ENCODE measurements around the gene NDST1.

NDST1 gene

DNA sequence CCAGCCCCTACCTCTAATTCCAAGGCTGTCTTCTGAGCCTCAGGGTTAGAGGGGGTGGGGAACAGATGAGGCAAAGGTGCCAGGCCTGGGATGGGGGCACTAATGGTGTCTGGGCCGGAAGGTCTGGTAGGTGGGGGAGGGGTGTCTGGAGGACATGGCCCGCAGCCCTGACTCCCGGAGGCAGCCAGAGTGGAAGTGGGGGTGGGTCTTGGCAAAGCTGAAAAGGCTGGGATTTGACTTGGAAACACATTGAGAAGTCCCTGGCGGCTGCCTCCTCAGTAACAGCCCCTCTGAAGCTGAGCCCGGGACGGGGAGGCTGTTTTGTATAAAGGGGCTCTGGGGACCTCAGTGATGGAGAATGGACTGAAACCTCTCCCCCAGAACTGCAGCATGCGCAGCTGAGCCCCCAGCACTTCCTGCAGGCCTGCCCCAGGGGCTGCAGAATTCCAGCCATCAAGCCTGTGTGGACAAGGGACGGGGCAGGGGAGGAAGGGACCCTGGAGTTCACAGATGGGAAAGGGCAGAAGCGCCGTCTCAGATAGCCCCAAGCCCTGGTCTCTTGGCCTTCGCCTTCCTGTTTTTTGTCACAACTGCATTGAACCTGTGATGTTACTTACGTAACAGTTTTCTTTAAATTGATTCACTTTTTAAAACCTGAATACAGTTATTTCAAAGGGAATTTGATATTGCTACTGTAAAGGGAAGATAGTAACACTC lies 83.2 kb downstream of the NDST1 start:
- DNase-seq (ENCODE audit: low read depth) = no peak
- TF ChIP-seq, protein P1, sequence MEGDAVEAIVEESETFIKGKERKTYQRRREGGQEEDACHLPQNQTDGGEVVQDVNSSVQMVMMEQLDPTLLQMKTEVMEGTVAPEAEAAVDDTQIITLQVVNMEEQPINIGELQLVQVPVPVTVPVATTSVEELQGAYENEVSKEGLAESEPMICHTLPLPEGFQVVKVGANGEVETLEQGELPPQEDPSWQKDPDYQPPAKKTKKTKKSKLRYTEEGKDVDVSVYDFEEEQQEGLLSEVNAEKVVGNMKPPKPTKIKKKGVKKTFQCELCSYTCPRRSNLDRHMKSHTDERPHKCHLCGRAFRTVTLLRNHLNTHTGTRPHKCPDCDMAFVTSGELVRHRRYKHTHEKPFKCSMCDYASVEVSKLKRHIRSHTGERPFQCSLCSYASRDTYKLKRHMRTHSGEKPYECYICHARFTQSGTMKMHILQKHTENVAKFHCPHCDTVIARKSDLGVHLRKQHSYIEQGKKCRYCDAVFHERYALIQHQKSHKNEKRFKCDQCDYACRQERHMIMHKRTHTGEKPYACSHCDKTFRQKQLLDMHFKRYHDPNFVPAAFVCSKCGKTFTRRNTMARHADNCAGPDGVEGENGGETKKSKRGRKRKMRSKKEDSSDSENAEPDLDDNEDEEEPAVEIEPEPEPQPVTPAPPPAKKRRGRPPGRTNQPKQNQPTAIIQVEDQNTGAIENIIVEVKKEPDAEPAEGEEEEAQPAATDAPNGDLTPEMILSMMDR (conservative IDR thresholded peaks at IDR 0.05; ENCODE audit: control insufficient read depth, insufficient read depth, low read depth, low read length) = no peak
- H3K4me3 ChIP-seq (ENCODE audit: control insufficient read depth, low read depth, low read length) = no peak overlapping the region

DNA sequence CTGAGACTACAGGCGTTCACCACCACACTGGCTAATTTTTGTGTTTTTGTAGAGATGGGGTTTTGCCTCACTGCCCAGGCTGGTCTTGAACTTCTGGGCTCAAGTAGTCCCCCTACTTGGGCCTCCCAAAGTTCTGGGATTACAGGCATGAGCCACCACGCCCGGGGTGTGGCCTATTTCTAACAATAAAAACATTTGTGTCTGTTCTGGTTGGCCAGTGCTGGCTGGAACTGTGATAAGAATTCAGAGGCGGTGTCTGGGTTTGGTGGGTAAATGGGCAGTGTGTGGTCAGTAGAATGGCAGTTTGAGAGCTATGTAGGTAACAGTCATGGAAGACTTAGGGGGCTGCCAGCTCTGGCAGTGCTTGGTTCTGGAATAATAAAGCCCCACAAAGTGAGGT lies 85.7 kb downstream of the NDST1 start:
- DNase-seq (ENCODE audit: low read depth) = no peak
- TF ChIP-seq, protein P1 (conservative IDR thresholded peaks at IDR 0.05; ENCODE audit: control insufficient read depth, insufficient read depth, low read depth, low read length) = no peak
- H3K4me3 ChIP-seq (ENCODE audit: control insufficient read depth, low read depth, low read length) = no peak overlapping the region

DNA sequence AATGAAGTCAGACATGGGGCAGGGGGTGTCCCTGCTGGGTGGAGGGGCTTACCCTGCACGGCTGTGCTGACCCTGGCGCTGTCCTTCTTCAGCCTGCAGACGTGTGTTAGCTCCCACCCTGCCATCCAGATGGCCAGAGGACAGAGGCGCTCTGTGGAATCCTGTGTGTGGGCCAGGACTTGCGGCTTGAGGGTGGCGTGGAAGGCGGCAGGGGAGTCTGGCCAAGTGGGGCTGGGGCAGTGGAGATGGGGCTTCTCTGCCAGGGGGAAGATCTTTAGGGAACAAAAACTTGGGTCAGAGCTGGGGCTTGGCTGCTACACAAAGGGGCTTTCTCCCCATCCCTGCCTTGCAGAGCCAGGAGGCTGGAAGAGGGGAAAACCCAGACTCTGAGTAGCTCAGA lies 86.1 kb downstream of the NDST1 start:
- DNase-seq (ENCODE audit: low read depth) = no peak

DNA sequence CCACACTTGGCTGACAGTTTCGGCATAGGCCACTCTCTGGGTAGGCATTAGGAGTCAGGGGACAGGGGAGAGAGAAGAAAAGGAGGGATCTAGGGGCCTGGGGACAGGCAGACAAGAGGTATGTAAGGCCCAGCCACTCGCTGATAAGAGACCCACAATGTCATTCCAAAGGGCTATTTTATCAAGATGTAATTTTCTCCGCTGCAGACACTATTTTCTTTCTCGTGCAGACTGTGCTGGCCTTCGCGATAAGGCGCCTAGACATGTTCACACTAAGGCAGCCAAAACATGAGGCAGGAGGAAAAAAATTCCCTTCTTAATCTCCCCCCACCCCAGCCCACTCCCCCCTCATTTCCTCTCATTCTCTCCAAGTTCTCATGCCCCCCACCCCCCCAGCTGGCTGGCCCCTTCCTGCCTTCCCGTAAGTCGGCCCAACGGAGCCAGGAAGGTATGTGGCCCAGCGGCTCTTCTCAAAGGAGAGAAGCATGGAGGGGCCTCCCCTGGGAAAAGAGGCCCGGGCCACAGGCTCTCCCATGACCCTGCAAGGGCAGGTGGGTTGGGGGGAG lies 87.6 kb downstream of the NDST1 start:
- TF ChIP-seq, protein P1 (conservative IDR thresholded peaks at IDR 0.05; ENCODE audit: control insufficient read depth, insufficient read depth, low read depth, low read length) = no peak
- H3K4me3 ChIP-seq (ENCODE audit: control insufficient read depth, low read depth, low read length) = no peak overlapping the region
- DNase-seq (ENCODE audit: low read depth) = no peak

More for the DNA sequence above, 86.1 kb downstream of the NDST1 start:
- TF ChIP-seq, protein P1 (conservative IDR thresholded peaks at IDR 0.05; ENCODE audit: control insufficient read depth, insufficient read depth, low read depth, low read length) = no peak
- no peak overlapping the region for H3K4me3 ChIP-seq (ENCODE audit: control insufficient read depth, low read depth, low read length)

DNA sequence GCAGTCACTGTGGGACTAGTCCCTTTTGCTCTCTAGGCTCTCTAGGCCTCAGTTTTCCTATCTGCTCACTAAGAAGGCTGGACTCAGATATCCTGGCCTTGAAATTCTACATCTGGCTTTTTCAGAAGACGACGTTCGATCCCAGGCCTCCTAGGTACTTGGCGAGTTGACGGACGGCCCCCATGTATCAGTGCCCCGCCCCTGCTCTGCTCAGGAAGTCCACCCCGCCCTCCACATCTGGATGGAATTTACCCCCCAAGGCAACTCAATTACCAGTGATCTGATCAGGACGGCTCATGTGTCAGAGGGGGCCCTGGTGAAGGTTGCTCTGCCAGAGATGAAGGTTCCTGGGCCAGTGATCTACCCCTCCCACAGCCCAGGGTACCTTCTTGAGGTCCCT lies 88.4 kb downstream of the NDST1 start:
- TF ChIP-seq, protein P1 (conservative IDR thresholded peaks at IDR 0.05; ENCODE audit: control insufficient read depth, insufficient read depth, low read depth, low read length) = no peak
- no peak for DNase-seq (ENCODE audit: low read depth)

DNA sequence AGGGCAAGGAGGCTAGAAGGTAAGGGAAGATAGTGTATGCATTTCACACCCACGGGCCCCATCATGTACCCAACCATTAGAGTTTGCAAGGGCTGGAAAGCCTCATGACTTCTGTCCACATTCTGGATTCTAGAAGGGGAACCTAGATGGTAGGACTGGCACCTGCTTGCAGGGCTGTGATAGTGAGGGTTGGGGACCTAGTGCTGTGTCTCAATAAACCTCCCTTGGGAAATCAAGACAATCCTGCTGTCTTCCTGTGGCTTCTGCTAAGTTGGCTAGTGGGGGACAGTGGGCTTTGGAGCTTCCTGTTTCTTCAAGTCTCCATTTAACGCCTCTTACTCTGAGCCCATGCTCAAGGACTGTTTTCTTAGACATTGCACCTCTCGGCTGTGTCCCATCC lies 88.9 kb downstream of the NDST1 start:
- H3K4me3 ChIP-seq (ENCODE audit: control insufficient read depth, low read depth, low read length) = no peak overlapping the region
- TF ChIP-seq, protein P1 (conservative IDR thresholded peaks at IDR 0.05; ENCODE audit: control insufficient read depth, insufficient read depth, low read depth, low read length) = no peak
- DNase-seq (ENCODE audit: low read depth) = no peak

More for the DNA sequence above, 88.4 kb downstream of the NDST1 start:
- H3K4me3 ChIP-seq (ENCODE audit: control insufficient read depth, low read depth, low read length) = no peak overlapping the region
